ENCODE results near the gene PAX6. TPM values are rescaled to one million over a fixed set of nuclear protein-coding genes. Genes with fewer than 3 reads are reported as not detected.

PAX6 gene
- total RNA-seq, result 10 to 100 TPM in 1 of 5 donors, 1 to 10 TPM in 1, under 1 TPM in 2, not detected in 1; 0.45 to 57.9 (median 4.8) TPM
- 1 to 10 TPM in 2 of 3 donors, under 1 TPM in 1; 0.03 to 5.3 (median 1.2) TPM for polyA plus RNA-seq
- long read RNA-seq, donor 1, result 0 reads
- long read RNA-seq, donor 2, result 0 reads
- long read RNA-seq, donor 3, partial matches to known transcripts, result 0 of 1 reads
- long read RNA-seq, donor 3, other reads (novel, unspliced or antisense), result 0 of 1 reads
- long read RNA-seq, donor 4, result 0 reads
- long read RNA-seq, donor 5, result 0 reads
- long read RNA-seq, donor 6, result 0 reads
- long read RNA-seq, donor 7, result 0 reads
- long read RNA-seq, donor 8, result 0 reads
- long read RNA-seq, donor 9, result 0 reads
- long read RNA-seq, donor 10, result 0 reads

DNA sequence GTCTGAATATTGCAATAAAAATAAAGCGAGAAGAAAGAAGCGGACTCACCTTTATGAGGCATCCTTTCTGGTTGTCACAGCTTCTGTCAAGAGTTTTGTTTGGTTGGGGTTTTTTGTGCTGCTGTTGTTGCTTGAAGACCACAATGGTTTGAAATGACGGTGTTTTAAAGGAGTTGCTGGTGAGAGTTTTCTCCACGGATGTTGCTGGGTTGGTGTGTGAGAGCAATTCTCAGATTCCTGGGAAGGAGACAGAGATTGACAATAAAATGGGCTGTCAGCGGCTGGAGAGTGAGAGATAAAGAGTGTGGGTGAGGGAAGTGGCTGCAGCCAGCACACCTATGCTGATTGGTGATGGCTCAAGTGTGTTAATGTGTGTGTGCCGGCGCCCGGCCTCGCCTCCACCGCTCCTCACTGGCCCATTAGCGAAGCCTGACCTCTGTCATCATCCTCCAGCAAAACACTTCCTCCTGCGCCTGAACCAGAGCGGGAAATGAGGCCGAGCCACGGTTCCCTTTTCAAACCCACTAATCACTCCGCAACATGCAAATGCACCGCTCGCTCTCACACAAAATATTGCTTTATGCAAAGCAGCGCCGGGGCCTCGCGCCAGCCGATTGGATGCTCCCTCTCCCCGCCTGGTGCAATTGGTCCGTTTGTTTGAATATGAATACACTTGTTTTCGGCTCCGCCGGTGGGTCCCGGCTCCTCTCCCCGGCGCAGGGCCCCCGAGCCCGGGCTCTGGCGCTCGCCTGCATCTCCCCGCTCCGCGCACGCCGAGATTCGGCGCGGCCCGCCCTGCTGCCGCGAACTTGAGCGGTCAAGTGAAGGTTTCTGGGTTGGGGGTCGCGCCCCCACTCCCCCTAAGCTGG is at the start of gene PAX6:
PAX6 (minus strand) TSS at position 544 of the 869 bp plus-strand sequence. CDS start 4,911 bp downstream, outside the sequence.
- intact Hi-C loops (cut with DNase I; ENCODE audit: low total_unique reads), result no loop called here
- H3K4me3 ChIP-seq, result peak within 1 kb of the TSS; percentile 35 to 72 (median 44)
- peaks cover 62 to 79% (median 70%) of the 10 kb centered on the region in 4 donors for H3K4me1 ChIP-seq
- H3K27me3 ChIP-seq, result peaks cover 65 to 100% (median 100%) of the 10 kb centered on the region in 3 donors
- no peak within 1 kb of the TSS for H3K27ac ChIP-seq
- DNase-seq, result peak in 1 of 2 donors; percentile 81
- 5 to 9% (median 6%) methylated on average over 44 to 49 of the region's 49 CpGs for WGBS, 5 donors
- no peaks in the 10 kb centered on the region for H3K9me3 ChIP-seq
- H3K36me3 ChIP-seq, result no peaks in the 10 kb centered on the region
- TF ChIP-seq, protein P1, sequence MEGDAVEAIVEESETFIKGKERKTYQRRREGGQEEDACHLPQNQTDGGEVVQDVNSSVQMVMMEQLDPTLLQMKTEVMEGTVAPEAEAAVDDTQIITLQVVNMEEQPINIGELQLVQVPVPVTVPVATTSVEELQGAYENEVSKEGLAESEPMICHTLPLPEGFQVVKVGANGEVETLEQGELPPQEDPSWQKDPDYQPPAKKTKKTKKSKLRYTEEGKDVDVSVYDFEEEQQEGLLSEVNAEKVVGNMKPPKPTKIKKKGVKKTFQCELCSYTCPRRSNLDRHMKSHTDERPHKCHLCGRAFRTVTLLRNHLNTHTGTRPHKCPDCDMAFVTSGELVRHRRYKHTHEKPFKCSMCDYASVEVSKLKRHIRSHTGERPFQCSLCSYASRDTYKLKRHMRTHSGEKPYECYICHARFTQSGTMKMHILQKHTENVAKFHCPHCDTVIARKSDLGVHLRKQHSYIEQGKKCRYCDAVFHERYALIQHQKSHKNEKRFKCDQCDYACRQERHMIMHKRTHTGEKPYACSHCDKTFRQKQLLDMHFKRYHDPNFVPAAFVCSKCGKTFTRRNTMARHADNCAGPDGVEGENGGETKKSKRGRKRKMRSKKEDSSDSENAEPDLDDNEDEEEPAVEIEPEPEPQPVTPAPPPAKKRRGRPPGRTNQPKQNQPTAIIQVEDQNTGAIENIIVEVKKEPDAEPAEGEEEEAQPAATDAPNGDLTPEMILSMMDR (IDR thresholded peaks at IDR 0.05), result no peak
- TF ChIP-seq EP300 (IDR thresholded peaks at IDR 0.05) (no peak), POLR2AphosphoS5 (IDR thresholded peaks at IDR 0.05) (no peak), POLR2A (IDR thresholded peaks at IDR 0.05) (no peak)

DNA sequence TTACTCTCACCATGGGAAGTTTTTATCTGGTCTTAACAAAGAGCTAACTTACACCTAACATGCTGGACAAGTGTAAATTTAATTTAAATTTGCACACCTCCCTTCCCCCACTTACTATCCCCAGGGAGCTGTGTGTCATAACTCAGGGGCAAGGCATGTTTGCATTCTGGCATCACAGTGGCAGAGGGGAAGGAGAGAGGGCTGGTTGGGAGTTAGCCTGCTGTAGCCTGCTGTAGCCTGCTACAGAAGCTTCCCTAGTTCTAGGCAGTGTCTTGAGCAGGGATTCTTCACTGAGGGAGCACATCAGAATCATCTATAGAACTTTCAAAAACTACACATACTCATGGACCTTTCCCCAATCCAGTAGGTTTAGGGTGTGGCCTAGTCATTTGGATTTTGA is 49.3 kb upstream of the PAX6 start:
- Histone ChIP-seq H3K27me3 (peaks cover 0 to 7% (median 0%) of the 10 kb centered on the region in 3 donors), H3K27ac (no peak overlapping the region), H3K9me3 (peaks cover 0 to 2% (median under 1%) of the 10 kb centered on the region in 4 donors), H3K4me3 (no peak overlapping the region), H3K4me1 (no peaks in the 10 kb centered on the region), H3K36me3 (no peaks in the 10 kb centered on the region)
- intact Hi-C loops (cut with DNase I; ENCODE audit: low total_unique reads), result no loop called here
- no peak for TF ChIP-seq EP300 (IDR thresholded peaks at IDR 0.05)
- TF ChIP-seq POLR2AphosphoS5 (IDR thresholded peaks at IDR 0.05), result no peak
- TF ChIP-seq, protein P1 (IDR thresholded peaks at IDR 0.05), result no peak
- no peak for TF ChIP-seq POLR2A (IDR thresholded peaks at IDR 0.05)
- no peak for DNase-seq

DNA sequence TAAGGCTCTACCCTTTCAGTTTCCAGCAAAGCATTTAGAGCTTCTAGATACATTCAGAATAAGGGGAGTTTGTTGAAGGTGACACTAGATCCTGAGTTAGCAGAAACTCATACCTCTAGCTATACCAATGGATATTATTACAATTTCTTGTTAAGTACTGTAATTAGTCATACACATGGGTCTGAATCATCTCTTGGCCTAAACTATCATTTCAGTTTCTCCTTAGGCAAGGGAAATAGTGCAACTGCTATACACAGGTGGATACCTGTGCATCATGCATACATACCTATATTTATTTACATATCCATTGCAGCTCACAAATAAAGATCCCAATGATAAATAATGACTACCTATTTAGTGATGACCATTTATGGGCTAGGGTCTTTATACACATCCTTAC is 45.1 kb upstream of the PAX6 start:
- no peaks in the 10 kb centered on the region for H3K36me3 ChIP-seq
- DNase-seq, result no peak
- H3K9me3 ChIP-seq, result peaks cover 0 to 6% (median 2%) of the 10 kb centered on the region in 4 donors
- no peak overlapping the region for H3K27ac ChIP-seq
- H3K27me3 ChIP-seq, result no peaks in the 10 kb centered on the region
- intact Hi-C loops (cut with DNase I; ENCODE audit: low total_unique reads), result no loop called here
- H3K4me3 ChIP-seq, result no peak overlapping the region
- no peak for TF ChIP-seq EP300 (IDR thresholded peaks at IDR 0.05)
- TF ChIP-seq POLR2AphosphoS5 (IDR thresholded peaks at IDR 0.05), result no peak
- TF ChIP-seq, protein P1 (IDR thresholded peaks at IDR 0.05), result no peak
- no peak for TF ChIP-seq POLR2A (IDR thresholded peaks at IDR 0.05)
- no peaks in the 10 kb centered on the region for H3K4me1 ChIP-seq

DNA sequence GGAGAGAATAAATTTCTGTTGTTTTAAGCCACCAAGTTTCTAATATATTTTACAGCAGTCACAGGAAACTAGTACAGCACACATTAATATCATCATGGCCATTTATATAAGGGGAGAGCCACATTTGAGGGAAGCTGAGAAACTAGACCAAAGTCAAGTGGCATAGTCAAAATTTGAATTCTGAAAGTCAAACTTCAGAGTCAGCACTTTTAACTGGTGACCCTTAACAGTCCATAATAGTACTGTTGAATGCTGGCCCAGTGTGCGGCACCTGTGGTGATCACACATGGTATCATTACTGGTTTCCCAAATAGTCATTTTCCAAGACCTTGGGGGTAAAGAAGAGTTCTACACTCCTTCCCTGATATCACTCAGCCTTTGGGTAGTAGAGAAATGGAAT is 44.3 kb upstream of the PAX6 start:
- no peak for DNase-seq
- TF ChIP-seq POLR2AphosphoS5 (IDR thresholded peaks at IDR 0.05), result no peak
- TF ChIP-seq, protein P1 (IDR thresholded peaks at IDR 0.05), result no peak
- TF ChIP-seq EP300 (IDR thresholded peaks at IDR 0.05), result no peak
- TF ChIP-seq POLR2A (IDR thresholded peaks at IDR 0.05), result no peak
- intact Hi-C loops (cut with DNase I; ENCODE audit: low total_unique reads), result no loop called here
- no peak overlapping the region for H3K27ac ChIP-seq
- 94 to 100% (median 97%) methylated on average over 1 of the region's 1 CpG for WGBS, 5 donors
- H3K9me3 ChIP-seq, result peaks cover 0 to 6% (median 2%) of the 10 kb centered on the region in 4 donors
- H3K4me3 ChIP-seq, result no peak overlapping the region
- H3K36me3 ChIP-seq, result no peaks in the 10 kb centered on the region
- no peaks in the 10 kb centered on the region for H3K27me3 ChIP-seq
- no peaks in the 10 kb centered on the region for H3K4me1 ChIP-seq

Data from stomach (tissue), 19 donors.